A549 (cell line): ENCODE results near the gene RXRA.

ENCODE experiments used
- PHF8 ChIP-seq: fragments of 200-600 bp; sonication (generic); IDR thresholded peaks from 2 replicates; pipeline ENCODE4 v1.6.1; 2016; ENCODE audit warnings: low read depth, mild to moderate bottlenecking, antibody characterized with exemption, moderate library complexity, borderline replicate concordance
- RARB ChIP-seq: fragments of 250-450 bp; sonication (Bioruptor Pico); IDR thresholded peaks from 2 replicates; pipeline ENCODE4 v1.8.0; 2021; ENCODE audit warnings: mild to moderate bottlenecking, moderate library complexity
- TF ChIP-seq, protein P1 (sequence below): IDR thresholded peaks from 2 replicates; pipeline ENCODE4 v1.6.1; 2012
- TF ChIP-seq, protein P2 (sequence below): fragments of >200 bp; sonication (Bioruptor Twin); formaldehyde crosslinking; IDR thresholded peaks from 3 replicates; pipeline ENCODE4 v1.5.1; 2016

GRCh38 chr9:134318941-134319305 is 7.3 kb upstream of the RXRA start:
- TF ChIP-seq PHF8 (no peak), RARB (CRISPR knock-in tag) (no peak)
- TF ChIP-seq, protein P1, sequence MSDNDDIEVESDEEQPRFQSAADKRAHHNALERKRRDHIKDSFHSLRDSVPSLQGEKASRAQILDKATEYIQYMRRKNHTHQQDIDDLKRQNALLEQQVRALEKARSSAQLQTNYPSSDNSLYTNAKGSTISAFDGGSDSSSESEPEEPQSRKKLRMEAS: no peak
- TF ChIP-seq, protein P2, sequence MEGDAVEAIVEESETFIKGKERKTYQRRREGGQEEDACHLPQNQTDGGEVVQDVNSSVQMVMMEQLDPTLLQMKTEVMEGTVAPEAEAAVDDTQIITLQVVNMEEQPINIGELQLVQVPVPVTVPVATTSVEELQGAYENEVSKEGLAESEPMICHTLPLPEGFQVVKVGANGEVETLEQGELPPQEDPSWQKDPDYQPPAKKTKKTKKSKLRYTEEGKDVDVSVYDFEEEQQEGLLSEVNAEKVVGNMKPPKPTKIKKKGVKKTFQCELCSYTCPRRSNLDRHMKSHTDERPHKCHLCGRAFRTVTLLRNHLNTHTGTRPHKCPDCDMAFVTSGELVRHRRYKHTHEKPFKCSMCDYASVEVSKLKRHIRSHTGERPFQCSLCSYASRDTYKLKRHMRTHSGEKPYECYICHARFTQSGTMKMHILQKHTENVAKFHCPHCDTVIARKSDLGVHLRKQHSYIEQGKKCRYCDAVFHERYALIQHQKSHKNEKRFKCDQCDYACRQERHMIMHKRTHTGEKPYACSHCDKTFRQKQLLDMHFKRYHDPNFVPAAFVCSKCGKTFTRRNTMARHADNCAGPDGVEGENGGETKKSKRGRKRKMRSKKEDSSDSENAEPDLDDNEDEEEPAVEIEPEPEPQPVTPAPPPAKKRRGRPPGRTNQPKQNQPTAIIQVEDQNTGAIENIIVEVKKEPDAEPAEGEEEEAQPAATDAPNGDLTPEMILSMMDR: no peak
